Measurements from ENCODE around the gene ETV1. TPM values are rescaled to one million over a fixed set of nuclear protein-coding genes. Genes with fewer than 3 reads are reported as not detected.

ETV1 gene
- total RNA-seq, 4 donors from 2014 or later, result 4.2 to 11.5 (median 7.3) TPM

DNA sequence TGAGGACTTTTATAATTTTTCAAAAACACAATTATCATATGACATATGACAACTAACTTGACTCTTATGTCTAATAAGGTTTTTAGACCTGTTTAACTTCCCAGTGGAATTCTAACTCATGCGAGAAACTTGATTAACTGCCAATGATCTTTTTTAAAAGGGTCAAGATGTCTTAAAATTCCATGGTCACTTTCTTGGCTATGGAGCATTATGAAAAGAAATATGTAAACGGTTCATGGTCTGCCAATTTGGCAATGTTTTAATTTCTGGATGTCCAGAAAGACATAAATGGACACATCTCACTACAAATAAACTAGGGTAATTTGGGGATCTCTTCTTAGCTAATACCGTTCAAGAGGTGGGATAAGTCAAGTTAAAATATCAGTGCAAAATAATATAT is 5.4 kb downstream of the ETV1 start:
- no peak overlapping the region for H3K27ac ChIP-seq
- no peaks in the 10 kb centered on the region for H3K27me3 ChIP-seq
- 31 to 40% methylated on average over 2 to 3 of the region's 3 CpGs for WGBS, 2 donors (ENCODE audit: low coverage in 1 of 2)
- no peak for TF ChIP-seq POLR2AphosphoS5 (IDR thresholded peaks at IDR 0.05)
- no peak for TF ChIP-seq POLR2A (IDR thresholded peaks at IDR 0.05)
- TF ChIP-seq, protein P1, sequence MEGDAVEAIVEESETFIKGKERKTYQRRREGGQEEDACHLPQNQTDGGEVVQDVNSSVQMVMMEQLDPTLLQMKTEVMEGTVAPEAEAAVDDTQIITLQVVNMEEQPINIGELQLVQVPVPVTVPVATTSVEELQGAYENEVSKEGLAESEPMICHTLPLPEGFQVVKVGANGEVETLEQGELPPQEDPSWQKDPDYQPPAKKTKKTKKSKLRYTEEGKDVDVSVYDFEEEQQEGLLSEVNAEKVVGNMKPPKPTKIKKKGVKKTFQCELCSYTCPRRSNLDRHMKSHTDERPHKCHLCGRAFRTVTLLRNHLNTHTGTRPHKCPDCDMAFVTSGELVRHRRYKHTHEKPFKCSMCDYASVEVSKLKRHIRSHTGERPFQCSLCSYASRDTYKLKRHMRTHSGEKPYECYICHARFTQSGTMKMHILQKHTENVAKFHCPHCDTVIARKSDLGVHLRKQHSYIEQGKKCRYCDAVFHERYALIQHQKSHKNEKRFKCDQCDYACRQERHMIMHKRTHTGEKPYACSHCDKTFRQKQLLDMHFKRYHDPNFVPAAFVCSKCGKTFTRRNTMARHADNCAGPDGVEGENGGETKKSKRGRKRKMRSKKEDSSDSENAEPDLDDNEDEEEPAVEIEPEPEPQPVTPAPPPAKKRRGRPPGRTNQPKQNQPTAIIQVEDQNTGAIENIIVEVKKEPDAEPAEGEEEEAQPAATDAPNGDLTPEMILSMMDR (IDR thresholded peaks at IDR 0.05), result no peak
- no peak for TF ChIP-seq EP300 (IDR thresholded peaks at IDR 0.05)
- H3K4me1 ChIP-seq, result peaks cover 0 to 35% (median 0%) of the 10 kb centered on the region in 3 donors
- H3K36me3 ChIP-seq, result no peaks in the 10 kb centered on the region
- H3K9me3 ChIP-seq, result no peaks in the 10 kb centered on the region
- H3K4me3 ChIP-seq, result no peak overlapping the region
- no peak for ATAC-seq

DNA sequence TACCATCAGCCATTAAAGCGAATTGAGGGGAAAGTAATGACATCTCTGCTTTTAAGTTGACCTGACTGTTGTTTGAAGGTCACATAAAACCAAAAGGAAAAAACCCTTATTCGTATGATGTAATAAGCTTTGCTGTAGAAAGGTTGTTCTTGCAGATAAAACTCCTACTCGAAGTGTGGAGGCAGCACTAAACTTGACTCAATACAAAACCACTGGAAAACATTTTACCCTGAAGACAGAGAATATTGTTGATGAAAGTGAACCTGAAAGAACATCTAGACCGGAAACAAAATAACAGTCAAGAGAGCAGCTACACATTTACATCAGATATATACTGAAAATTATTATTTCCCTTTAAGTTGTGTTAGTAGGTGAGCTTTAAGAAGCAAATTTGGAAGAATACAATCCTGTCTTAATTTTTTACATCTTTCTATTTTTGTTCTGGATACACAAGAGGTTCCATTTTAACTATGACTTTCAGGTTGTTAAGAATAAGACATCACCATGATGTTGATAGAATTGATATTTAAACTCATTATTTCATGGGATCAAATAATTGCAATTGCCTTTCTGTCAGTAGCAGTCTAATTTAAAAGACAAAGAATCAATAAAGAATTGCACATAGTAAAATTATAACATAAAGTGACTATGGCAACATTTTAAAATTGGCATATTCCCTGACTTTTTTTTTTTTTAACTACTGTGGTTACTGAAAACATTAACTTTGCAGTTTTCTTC is 6.4 kb downstream of the ETV1 start:
- 70 to 82% methylated on average over 4 of the region's 4 CpGs for WGBS, 2 donors (ENCODE audit: low coverage in 1 of 2)
- TF ChIP-seq, protein P1 (IDR thresholded peaks at IDR 0.05), result no peak
- TF ChIP-seq POLR2AphosphoS5 (IDR thresholded peaks at IDR 0.05) (no peak), POLR2A (IDR thresholded peaks at IDR 0.05) (no peak), EP300 (IDR thresholded peaks at IDR 0.05) (no peak)
- Histone ChIP-seq H3K36me3 (no peaks in the 10 kb centered on the region), H3K27me3 (no peaks in the 10 kb centered on the region), H3K4me3 (no peak overlapping the region), H3K27ac (no peak overlapping the region), H3K9me3 (no peaks in the 10 kb centered on the region), H3K4me1 (peaks cover 0 to 29% (median 0%) of the 10 kb centered on the region in 3 donors)
- no peak for ATAC-seq

DNA sequence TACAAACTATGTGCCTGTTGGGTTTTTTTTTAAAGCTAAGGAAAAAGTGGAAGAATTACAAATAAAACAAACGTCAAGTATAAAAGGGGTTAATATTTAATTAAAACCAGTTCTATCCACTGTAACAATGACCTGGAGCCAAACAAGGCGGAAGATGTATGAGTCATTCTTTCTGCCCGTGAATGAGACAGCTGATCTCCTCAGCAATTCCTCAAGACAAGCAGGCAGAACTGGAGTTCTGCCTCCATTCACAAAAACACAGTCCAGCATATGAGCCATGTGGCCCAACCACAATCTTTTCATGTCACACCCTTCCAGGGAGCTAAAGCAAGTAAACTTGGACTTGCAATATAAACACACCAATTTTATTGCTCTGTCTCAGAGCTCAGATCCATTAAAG is 8.4 kb downstream of the ETV1 start:
- WGBS, 2 donors (ENCODE audit: low coverage in 1 of 2), result 0 to 13% methylated on average over 3 of the region's 3 CpGs
- Histone ChIP-seq H3K4me3 (no peak overlapping the region), H3K9me3 (no peaks in the 10 kb centered on the region), H3K36me3 (no peaks in the 10 kb centered on the region), H3K27ac (peak overlapping the region in 1 of 4 donors; percentile 27), H3K27me3 (no peaks in the 10 kb centered on the region), H3K4me1 (peaks cover 0 to 29% (median 0%) of the 10 kb centered on the region in 3 donors)
- no peak for TF ChIP-seq EP300 (IDR thresholded peaks at IDR 0.05)
- TF ChIP-seq POLR2AphosphoS5 (IDR thresholded peaks at IDR 0.05), result peak; percentile 49
- TF ChIP-seq, protein P1 (IDR thresholded peaks at IDR 0.05), result no peak
- TF ChIP-seq POLR2A (IDR thresholded peaks at IDR 0.05), result no peak
- ATAC-seq, result peak; percentile 93

DNA sequence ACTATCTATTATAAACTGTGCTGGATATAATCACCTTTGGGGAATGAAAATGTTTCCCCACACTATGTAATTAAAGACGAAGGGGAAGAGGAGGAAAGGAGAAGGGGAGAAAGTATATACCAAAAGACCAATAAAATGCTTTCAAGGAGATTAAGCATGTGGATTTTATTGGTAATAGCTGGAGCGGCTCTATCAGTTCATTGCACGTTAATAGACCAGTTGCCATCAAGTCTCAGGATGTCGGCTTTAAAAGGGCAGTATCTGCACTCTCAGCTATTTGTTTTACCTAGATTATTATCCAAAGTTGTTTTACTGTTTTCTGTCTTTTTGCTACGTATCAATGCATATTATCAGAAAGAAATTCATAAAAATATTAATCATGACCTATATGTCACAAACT is 9.0 kb downstream of the ETV1 start:
- peak overlapping the region in 3 of 4 donors; percentile 6 to 28 (median 27) for H3K27ac ChIP-seq

More for the DNA sequence above, 9.0 kb downstream of the ETV1 start:
- H3K36me3 ChIP-seq, result no peaks in the 10 kb centered on the region
- no peaks in the 10 kb centered on the region for H3K9me3 ChIP-seq
- peaks cover 0 to 29% (median 0%) of the 10 kb centered on the region in 3 donors for H3K4me1 ChIP-seq
- no peak overlapping the region for H3K4me3 ChIP-seq
- no peak for ATAC-seq
- 31 to 46% methylated on average over 5 of the region's 5 CpGs for WGBS, 2 donors (ENCODE audit: low coverage in 1 of 2)
- no peaks in the 10 kb centered on the region for H3K27me3 ChIP-seq
- TF ChIP-seq POLR2AphosphoS5 (IDR thresholded peaks at IDR 0.05) (no peak), POLR2A (IDR thresholded peaks at IDR 0.05) (no peak), EP300 (IDR thresholded peaks at IDR 0.05) (no peak)
- TF ChIP-seq, protein P1 (IDR thresholded peaks at IDR 0.05), result no peak
